Esophagus (tissue), 2 donors: ENCODE data around the gene DAB1. TPM values are rescaled to one million over a fixed set of nuclear protein-coding genes. Genes with fewer than 3 reads are reported as not detected.
"Not testable (repeated sequence)": the region's sequence is repeated elsewhere in the genome, so short reads cannot be mapped to it uniquely, and the experiment has no call there.

ENCODE experiments used
- H3K27ac ChIP-seq, 2 donors: one replicate each; pipeline ENCODE4 v1.5.1; 2013; ENCODE audit warnings: low read depth in 2 of 2, mild to moderate bottlenecking in 2 of 2, inconsistent platforms in 1 of 2, low read length in 1 of 2, moderate library complexity in 1 of 2
- H3K27me3 ChIP-seq, 2 donors: one replicate each; pipeline ENCODE4 v1.6.1; 2013; ENCODE audit warnings: low read length in 2 of 2, control low read depth in 1 of 2, mild to moderate bottlenecking in 1 of 2; ENCODE audit not compliant: insufficient read depth in 2 of 2, control insufficient read depth in 1 of 2
- H3K36me3 ChIP-seq, 2 donors: one replicate each; pipeline ENCODE4 v1.6.1; 2013; ENCODE audit warnings: low read length in 1 of 2; ENCODE audit not compliant: control insufficient read depth in 2 of 2, insufficient read depth in 2 of 2
- H3K4me1 ChIP-seq, 2 donors: one replicate each; pipeline ENCODE4 v1.6.1; 2013; ENCODE audit warnings: low read length in 1 of 2; ENCODE audit not compliant: control insufficient read depth in 2 of 2, insufficient read depth in 2 of 2
- H3K4me3 ChIP-seq, 2 donors: one replicate each; pipeline ENCODE4 v1.5.1; 2013; ENCODE audit warnings: low read length in 2 of 2, mild to moderate bottlenecking in 2 of 2, low read depth in 1 of 2, moderate library complexity in 1 of 2
- H3K9me3 ChIP-seq, 2 donors: one replicate each; pipeline ENCODE4 v1.6.1; 2013; ENCODE audit warnings: mild to moderate bottlenecking in 2 of 2, low read depth in 1 of 2, low read length in 1 of 2, moderate library complexity in 1 of 2; ENCODE audit not compliant: control insufficient read depth in 2 of 2, insufficient read depth in 1 of 2
- WGBS, 2 donors: extraction: QIAGEN DNeasy Blood & Tissue Kit; methylation state at CpG; one replicate each; pipeline ENCODE4 v1.1.7; 2013; 5-methylcytosine and 5-hydroxymethylcytosine counted together
- polyA plus RNA-seq, 2 donors: library from polyadenylated mRNA; stranded (reverse); fragments of 200-250 nt; gene quantifications; one replicate each; pipeline ENCODE4 v1.2.3, GENCODE V29; 2013
- donor health status: healthy with polysubstance abuse.
- donor health status: Bipolar disorder and iron deficiency.

The DAB1 gene
- polyA plus RNA-seq, 2 donors, result 0.04 TPM; not detected in 1

- not testable (repeated sequence) for H3K36me3 ChIP-seq, H3K27ac ChIP-seq, H3K4me1 ChIP-seq, H3K9me3 ChIP-seq, H3K27me3 ChIP-seq, H3K4me3 ChIP-seq
- 72 to 88% methylated on average over 1 to 2 of the region's 3 CpGs for WGBS, 2 donors
These were observed 336.2 kb downstream of the DAB1 start for GRCh38 chr1:57087660-57088059.

GRCh38 chr1:57086154-57086553 lies 337.7 kb downstream of the DAB1 start:
- Histone ChIP-seq H3K27me3 (no peaks in the 10 kb centered on the region), H3K27ac (no peak overlapping the region), H3K4me1 (no peaks in the 10 kb centered on the region), H3K9me3 (no peaks in the 10 kb centered on the region), H3K36me3 (no peaks in the 10 kb centered on the region), H3K4me3 (no peak overlapping the region)
- 62 to 68% methylated on average over 6 of the region's 6 CpGs for WGBS, 2 donors

DNA sequence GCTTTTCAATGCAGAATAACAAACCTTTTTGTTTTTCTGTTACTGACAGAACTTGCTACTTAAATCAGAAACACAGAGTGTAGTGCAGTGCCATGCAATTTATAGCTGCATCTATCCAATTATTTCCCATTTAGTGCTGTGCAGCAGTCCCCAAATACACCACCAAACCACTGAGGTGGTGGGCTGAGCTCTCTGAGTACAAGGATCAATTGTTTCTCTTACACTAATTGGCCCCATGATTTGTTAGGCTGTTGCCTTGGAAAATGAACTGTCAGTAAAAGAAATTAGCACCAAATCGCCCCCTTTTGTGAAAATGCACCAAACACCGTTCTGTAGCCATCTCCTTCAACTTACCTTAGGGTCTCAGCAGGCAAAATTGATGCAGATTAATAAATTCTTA lies 339.2 kb downstream of the DAB1 start:
- no peak overlapping the region for H3K4me3 ChIP-seq
- no peaks in the 10 kb centered on the region for H3K9me3 ChIP-seq
- H3K4me1 ChIP-seq, result no peaks in the 10 kb centered on the region
- WGBS, 2 donors, result 86 to 90% methylated on average over 2 of the region's 2 CpGs
- H3K27ac ChIP-seq, result no peak overlapping the region
- no peaks in the 10 kb centered on the region for H3K36me3 ChIP-seq
- no peaks in the 10 kb centered on the region for H3K27me3 ChIP-seq

DNA sequence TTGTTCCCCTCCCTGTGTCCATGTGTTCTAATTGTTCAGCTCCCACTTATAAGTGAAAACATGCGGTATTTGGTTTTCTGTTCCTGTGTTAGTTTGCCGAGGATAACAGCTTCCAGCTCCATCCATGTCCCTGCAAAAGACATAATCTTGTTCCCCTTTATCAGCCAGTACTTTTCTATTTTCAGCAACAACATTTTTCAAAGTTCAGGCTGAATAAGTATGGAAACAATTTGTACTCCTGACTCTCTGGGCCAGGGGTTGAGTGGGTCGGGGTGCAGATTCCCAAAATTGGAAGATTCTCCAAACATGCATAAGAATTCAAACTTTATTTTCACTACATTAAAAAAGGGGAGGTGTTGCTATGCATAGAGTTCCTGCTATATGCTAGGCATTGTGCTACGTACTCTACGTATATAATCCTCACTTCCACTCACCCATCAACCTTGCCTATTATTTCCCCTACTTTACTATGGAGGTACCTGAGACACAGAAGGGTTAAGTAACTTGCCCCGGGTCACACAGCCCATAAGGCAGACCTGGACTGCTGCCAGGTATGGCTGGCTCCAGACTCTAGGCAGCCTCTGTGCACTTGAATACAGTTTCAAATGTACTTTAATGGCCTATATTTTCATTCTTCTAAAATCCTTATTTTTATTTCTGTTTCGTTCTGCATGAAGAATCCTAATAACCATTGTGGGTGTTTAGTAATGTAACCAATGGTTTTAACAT lies 341.0 kb downstream of the DAB1 start:
- Histone ChIP-seq H3K27ac (no peak overlapping the region), H3K36me3 (no peaks in the 10 kb centered on the region), H3K4me3 (no peak overlapping the region), H3K9me3 (no peaks in the 10 kb centered on the region), H3K4me1 (no peaks in the 10 kb centered on the region), H3K27me3 (no peaks in the 10 kb centered on the region)
- WGBS, 2 donors, result 74 to 79% methylated on average over 7 of the region's 7 CpGs

DNA sequence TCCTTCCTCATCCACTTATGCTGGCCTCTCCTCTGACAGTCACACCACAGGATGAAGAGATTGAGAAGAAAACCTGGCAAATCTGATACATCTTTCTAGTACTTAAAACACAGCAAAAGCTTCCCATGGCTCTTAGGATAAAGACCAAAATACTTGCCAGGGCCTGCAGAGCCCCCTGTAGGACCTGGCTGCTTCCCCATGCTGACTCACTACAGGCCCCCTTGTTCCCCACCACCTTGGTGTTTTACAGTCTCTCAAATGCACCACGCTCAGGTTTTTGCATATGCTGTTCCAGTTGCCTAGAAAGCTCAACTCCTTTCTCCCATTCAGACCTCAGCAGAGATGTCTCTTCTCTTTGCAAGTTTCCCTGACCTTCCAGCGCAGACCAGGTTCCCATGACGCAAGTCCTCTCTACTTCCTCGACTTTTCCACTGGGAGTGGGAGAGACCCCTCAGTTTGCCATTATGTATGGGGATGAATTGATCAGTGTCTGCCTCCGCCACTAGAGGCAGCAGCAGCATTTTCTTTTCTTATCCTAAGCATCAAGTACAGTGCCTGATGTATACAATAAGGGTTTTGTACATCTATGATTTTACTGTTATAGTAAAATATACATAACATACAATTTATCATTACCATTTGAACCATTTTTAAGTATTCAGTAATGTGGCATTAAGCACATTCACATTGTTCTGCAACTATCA lies 344.3 kb downstream of the DAB1 start:
- H3K27ac ChIP-seq, result no peak overlapping the region
- no peak overlapping the region for H3K4me3 ChIP-seq
- no peaks in the 10 kb centered on the region for H3K27me3 ChIP-seq
- WGBS, 2 donors, result 92% methylated on average over 5 of the region's 5 CpGs
- no peaks in the 10 kb centered on the region for H3K9me3 ChIP-seq
- no peaks in the 10 kb centered on the region for H3K36me3 ChIP-seq
- no peaks in the 10 kb centered on the region for H3K4me1 ChIP-seq

DNA sequence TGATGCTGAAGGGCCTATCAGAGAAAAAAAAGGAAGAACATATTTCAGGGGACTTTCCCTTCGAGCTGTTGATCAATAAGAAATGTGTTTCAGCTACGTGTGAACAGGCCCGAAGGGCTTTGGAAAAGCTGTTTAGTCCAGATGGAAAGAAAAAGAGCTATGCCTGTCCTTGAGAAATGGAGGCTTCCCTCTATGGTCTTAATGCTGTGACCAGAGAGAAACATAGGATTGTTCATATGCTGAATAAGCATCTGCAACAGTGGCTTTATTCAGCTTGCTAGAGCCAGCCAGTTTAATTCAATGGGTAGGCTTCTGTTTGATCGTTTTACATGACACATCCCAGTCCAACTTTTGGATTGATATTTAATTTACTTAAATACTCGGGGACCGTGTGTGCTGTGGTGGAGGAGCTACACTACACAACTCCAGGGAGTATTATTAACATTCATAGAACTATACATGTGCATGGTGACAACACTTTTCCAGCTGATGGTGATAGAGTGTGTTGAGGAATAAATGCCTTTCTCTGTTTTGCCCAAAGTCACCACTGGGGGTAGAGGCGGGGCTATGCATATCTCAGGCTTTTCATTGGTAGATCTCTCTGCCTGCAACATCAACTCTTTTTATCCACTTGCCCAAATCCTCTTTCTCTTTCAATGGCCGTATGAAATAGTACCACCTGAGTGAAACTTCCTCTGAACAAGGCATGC lies 351.3 kb downstream of the DAB1 start:
- 81 to 85% methylated on average over 8 of the region's 8 CpGs for WGBS, 2 donors
- Histone ChIP-seq H3K36me3 (no peaks in the 10 kb centered on the region), H3K9me3 (no peaks in the 10 kb centered on the region), H3K27ac (no peak overlapping the region), H3K4me3 (no peak overlapping the region), H3K4me1 (no peaks in the 10 kb centered on the region), H3K27me3 (no peaks in the 10 kb centered on the region)

DNA sequence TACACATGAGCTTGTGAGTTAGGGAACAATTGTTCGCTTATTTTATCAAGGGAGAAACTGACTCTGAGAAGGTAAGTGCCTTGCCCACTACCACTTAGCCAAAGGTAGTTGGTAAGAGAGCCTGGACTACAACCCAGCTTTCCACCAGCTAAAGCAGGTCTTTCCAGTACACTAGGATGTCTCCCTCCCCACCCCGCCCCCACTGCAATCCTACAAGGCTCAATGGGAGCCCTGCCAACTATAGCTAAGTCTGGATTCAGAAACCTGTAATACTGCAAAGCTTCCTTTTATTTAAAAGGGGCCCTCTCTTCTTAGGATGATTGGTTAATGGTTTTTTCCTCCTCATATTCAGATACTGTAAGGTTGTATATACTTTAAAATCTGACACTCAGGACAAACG lies 356.0 kb downstream of the DAB1 start:
- Histone ChIP-seq H3K9me3 (no peaks in the 10 kb centered on the region), H3K4me1 (no peaks in the 10 kb centered on the region), H3K36me3 (no peaks in the 10 kb centered on the region), H3K27me3 (no peaks in the 10 kb centered on the region), H3K4me3 (no peak overlapping the region), H3K27ac (no peak overlapping the region)
- 58 to 61% methylated on average over 3 of the region's 3 CpGs for WGBS, 2 donors

DNA sequence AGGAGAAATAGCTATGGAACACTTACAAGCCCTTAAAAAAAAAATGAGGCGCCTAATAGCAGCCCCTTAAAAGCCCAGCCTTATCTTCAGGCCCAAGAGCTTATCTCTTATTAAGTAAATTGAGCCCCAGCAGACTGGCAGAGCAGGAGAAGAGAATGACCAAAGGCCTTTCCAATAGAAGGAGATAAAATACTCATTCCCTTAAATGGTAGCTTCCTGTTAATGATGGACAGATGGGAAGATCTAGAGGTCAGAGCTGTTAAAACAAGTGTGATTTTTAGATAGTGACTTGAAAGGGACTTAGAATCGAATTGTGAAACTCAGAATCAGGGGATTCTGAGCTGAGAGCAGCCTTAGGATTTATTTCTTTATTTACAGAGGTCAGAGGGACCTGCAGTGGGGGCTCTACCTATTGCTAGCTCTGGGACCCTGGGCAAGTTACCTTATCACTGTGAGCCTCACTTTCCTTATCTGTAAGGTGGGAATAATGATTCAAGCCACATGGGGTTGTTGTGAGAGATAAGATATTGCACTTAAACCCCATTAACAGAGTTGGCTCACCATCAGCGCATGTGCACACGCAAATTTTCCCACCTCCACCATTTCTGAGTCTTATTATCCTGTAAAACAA lies 356.8 kb downstream of the DAB1 start:
- Histone ChIP-seq H3K4me3 (no peak overlapping the region), H3K36me3 (no peaks in the 10 kb centered on the region), H3K9me3 (no peaks in the 10 kb centered on the region), H3K4me1 (no peaks in the 10 kb centered on the region), H3K27ac (no peak overlapping the region), H3K27me3 (no peaks in the 10 kb centered on the region)
- WGBS, 2 donors, result 76 to 84% methylated on average over 4 of the region's 4 CpGs

DNA sequence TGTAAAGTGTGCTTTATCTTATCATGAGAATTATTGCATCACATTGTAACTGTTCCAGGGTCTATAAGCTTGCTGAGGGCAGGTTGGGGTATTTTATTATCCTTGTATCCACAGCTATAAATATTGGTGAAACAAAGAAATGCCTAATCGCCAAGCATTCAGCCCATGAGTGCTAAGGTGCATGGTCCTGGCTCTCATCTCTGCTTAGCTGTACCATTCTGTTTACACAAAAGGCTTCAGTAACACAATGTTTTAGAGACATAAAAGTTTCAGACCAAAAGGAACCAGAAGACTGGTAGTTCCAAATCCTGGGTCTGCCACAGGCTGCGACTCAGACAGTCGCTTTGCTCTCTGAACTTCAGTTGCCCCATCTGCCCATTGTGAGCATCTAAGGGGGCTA lies 358.4 kb downstream of the DAB1 start:
- 90 to 98% methylated on average over 3 of the region's 3 CpGs for WGBS, 2 donors
- Histone ChIP-seq H3K36me3 (no peaks in the 10 kb centered on the region), H3K4me3 (no peak overlapping the region), H3K27ac (no peak overlapping the region), H3K4me1 (no peaks in the 10 kb centered on the region), H3K9me3 (no peaks in the 10 kb centered on the region), H3K27me3 (no peaks in the 10 kb centered on the region)
